COLO829 (cell line): Measurements from ENCODE around the gene GRB10.
"Not testable (repeated sequence)": the region's sequence is repeated elsewhere in the genome, so short reads cannot be mapped to it uniquely, and the experiment has no call there.

Source experiments
- DNase-seq: peaks from one replicate; pipeline ENCODE4 v3.0.0; 2012; ENCODE audit warnings: low spot score

GRB10 gene

DNA sequence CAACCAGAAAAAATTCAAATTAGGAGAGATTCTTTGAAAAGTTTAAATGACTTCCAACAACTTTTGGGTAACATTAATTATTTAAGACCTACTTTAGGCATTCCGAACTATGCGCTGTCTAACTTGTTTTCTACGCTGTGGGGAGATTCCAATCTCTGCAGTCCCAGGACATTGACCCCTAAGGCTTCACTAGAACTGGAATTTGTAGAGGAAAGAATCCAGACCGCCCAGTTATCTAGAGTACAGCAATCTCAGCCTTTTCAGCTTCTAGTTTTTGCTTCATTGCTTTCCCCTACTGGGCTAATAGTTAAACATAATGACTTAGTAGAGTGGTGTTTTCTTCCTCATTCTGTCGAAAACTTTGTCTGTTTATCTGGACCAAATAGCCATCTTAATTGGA, 202.6 kb downstream of the GRB10 start:
- no peak for DNase-seq

DNA sequence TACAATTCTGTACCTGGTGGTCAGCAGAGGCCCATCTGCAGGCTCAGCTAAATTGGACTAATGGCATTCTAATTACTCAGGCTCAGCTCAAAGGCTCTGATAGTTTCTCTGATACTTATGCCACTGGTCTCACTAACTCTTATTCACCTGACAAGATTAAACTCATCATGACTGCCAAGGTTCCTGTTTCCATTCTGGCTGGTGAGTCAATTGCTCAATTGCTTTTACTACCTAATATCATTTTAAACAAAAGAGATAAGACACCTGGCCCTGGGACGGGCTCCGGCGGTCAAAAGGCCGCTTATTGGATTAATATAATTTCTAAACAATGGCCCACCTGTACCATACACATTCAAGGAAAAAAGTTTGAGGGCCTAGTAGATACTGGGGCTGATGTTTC, 204.6 kb downstream of the GRB10 start:
- DNase-seq, result not testable (repeated sequence)

DNA sequence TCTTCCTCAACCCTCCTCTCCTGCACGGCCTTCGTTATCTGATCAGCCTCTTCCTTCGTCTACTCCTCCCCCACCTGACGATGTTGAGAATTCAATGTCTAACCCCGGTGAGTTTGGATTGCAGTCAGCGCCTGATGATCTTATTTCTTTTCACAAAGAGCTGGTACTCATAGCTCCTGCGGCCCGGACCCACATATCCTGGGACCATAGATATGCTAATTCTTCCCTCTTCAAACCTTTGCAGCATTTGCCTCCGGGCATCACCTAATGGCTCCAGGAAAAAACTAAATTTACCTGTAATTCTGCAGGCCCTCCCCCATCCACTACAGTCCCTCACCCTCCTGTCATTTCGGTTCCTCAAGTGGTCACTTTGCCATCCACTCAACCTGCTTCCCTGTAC, 205.1 kb downstream of the GRB10 start:
- DNase-seq, result no peak

DNA sequence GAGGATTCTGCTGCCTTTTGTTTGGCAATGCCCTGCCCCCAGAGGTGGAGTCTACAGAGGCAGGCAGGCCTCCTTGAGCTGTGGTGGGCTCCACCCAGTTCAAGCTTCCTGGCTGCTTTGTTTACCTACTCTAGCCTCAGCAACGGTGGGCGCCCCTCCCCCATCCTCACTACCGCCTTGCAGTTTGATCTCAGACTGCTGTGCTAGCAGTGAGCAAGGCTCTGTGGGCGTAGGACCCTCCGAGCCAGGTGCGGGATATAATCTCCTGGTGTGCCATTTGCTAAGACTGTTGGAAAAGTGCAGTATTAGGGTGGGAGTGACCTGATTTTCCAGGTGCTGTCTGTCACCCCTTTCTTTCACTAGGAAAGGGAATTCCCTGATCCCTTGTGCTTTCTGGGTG, 206.3 kb downstream of the GRB10 start:
- DNase-seq, result not testable (repeated sequence)

DNA sequence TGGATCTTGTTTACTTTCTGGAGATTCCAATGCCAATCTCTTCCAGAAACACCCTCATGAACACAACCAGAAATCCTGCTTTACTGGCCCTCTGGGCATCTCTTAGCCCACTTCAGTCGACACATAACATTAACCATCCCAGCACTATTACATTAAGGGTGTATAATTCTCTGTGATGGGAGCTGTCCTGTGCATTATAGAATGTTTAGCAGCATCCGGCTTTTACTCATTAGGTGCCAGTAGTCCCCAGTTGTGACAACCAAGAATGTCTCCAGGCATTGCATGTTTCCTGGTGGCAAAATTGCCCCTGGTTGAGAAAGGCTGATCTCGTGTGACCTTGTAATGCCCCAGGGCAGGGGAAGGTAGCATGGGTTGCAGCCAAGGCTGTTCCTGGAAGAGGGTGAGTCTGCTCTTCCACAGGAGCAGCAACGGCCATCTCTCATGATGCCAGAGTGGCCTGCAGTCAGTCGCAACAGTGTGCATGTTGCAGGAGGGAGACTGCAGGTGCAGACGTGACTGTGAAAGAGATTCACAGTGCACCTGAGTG, 214.9 kb downstream of the GRB10 start:
- no peak for DNase-seq

DNA sequence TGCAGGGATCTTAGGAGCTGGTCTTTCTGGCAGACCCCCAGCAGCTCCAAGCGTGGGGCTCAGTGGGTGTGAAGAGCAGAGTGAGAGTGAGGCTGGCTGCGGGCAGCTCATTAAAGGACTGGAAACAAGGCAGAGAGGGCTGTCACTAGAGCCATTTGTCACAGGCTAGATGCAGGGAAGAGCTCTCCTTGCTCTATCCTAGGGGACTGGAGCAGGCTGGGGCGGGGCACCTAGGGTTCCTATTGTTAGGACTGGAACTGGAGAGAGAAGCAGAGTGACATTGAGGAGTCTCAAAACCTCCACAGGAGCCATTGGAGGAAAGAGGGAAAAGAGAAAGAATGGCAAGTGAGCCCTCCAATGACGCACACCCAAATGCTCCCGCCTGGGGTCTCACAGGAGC, 216.7 kb downstream of the GRB10 start:
- DNase-seq, result no peak

DNA sequence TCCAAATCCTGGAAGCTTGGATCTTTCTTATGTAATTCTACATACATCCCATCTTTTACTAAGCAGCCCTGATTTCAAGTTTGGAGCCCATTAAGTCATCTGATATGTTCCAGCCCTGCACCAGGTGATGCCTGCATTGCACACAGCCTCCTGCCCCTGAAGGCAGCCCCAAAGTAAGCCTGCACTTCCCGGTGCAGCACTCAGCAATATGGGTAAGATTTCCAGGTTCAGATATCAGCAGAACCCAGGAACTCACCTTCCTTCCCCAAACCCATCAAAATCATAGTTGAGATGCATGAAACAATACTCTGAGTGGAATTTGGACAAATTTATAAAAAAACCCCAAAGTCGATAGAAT, 217.2 kb downstream of the GRB10 start:
- DNase-seq, result no peak

DNA sequence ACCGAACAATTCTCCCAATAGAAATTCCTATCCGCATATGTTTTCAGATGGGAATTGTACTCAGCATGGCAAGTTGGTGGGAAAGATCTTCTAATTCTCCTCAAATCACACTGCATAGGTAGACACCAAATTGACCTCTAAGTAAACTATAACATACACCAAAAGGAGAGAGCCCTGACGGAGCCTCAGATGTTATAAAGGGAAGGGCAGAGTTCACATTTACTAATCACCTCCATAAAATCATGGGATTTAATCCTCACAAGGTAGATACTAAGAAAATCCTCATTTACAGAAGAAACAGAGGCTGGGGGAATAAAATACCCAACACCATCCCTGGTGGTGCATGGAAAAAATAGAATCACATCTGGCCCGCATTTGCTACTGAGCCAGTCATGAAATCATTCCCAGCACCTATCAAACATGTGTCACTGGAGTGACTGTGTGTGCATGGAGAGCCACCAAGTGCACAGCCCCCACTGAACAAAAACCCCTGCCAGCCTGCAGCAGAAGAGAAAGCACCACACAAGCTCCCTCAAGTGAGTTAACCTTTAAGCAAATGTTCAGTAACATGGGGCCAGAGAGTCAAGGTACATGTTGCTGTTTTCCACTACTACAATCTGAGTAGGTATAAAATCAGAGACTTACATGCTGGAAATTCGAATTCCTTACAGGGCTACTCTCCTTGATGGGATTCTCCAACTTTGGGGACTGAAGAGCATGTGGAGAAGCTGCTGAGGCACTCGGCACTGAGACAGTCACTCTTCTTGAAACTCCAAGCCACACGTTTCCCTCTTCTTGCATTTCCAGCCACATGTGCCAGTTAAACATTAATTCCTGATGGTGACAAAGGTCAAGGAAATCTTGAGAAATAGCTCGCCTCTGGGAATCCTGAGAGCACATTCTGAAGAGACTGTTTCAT, 217.8 kb downstream of the GRB10 start, which contains the start of gene DDC:
Gene DDC, minus strand, starts transcription at position 766 of the 919 bp plus-strand sequence. CDS start 21,320 bp downstream, outside the sequence.
- DNase-seq, result no peak

DNA sequence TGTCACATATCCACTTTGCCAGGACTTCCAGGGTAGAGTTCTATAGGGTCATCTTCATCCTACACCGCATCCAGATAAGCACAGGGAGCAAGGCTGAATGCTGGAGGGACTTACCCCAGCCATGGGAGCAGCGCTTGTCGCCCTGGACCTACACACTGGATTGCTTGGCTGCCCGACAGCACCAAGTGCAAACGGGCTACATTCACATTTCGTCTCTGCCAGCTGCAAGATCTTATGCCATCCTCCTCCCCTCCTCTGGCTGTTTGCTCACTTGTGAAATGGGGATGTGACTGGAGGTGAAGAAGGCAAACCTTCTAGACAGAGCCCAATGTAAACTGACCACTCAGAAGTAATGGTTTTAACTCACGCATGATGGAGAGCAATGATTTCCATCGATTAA, 218.5 kb downstream of the GRB10 start:
- DNase-seq, result no peak

DNA sequence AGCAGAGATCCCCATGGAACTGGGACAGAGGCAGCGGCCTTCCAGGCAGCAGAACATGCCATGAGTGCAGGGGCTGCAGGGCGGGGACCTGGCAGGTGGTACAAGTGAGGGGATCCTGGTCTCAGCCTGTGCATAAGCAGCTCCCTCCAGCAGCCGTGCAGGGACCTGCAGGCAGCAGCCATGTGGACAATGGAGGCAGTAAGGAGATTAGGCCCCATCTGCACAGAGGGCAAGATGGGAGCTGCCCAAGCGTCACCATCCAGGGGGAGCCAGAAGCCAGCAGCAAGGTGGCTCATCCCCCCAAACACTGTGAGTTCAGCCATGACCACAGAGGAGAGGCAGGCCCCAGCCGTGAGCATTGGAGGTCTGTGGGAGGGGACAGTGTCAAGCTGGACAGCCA, 220.6 kb downstream of the GRB10 start:
- DNase-seq, result no peak

DNA sequence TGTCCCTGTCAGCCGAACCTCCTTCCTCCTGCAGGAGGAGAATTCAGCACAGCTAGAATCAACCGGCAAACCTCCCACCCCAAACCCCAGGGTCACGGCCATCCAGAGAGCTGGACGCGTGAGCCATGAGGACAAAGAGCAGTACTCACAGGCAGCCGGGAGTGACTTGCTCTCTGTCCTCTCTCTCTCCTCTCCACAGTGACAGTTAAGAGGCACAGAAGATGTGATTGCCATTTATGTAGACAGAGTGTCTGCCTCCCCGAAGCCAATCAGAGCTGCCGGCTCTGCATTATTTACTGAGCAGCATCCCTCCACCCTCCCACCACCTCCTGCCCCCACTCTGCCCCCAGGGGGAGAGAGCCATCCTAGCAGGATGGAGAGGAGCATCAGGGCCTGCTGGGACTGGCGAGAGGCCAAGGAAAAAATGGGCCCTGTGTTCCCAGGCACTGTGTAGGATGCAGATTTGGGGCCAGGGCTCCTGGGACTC, 221.8 kb downstream of the GRB10 start:
- no peak for DNase-seq

DNA sequence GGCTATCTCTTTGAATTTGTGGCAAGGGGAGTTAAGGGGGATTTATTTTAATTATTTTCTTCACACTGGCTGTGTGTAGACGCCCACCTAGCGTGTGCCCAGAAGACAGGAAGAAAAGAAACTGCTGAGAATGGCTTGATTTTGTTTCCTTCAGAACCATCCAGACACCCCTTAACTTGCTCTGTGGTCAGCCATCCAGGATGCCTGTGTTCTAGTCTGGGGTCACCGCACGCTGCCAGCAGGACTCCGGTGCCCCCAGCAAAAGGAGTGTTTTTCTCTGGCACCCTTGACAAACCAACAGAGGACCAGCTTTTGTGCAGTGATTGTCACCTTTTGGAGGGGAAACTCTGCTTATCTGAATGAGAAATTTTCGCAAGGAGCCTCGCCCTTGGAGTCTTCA, 222.8 kb downstream of the GRB10 start:
- DNase-seq, result no peak

DNA sequence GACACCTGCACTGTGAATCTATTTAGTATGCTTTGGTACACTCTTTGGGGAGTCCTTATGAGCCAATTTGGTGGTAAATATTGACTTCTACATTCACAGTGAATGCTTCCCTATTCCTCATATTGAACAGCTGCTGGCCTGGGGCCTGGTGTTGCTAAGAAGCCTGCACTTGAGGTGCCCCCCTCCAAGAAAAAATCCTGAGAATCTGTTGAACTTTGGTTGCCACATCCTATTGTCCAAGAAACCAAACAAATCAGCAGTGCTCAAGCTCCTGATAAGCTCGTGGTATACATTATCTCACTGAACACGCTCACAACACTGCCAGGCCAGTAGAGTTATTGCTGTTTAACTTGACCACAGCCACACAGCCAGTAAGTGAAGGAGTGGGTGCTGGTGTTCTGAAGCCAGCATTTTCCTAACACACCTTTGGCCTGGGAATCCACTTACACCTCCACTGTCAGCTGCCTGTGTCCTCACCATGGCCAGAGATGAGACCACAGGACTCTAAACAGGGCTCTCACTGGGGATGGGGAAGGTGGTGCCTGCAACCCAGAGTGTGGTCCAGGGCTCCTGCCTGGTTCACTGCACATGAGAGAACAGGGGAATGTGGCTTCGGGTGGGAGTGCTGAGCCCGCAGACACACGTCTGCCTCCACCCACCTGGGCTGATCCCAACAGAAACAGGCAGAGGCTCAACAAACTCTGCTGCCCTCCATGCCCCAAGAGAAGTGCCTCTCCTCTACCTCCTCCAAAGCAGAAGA, 224.2 kb downstream of the GRB10 start:
- no peak for DNase-seq

DNA sequence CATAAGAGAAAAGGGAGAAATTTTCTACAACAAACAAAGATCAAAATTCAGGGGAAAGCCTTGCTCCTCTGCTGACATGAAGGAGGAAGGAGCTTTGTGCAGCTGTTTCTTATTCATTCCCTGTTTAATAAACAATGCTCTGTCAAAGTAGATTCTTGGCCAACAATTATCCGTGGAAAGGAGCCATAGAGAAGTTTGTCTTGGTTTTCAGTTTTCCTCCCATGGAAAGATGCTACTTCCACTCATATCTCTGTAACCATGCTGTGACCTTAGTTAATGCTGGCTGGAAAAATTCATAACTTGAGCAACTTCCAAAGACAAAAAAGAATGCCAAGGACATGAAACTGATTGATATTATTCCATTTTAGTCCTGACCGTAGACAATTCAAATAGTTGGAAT, 225.6 kb downstream of the GRB10 start:
- DNase-seq, result no peak

DNA sequence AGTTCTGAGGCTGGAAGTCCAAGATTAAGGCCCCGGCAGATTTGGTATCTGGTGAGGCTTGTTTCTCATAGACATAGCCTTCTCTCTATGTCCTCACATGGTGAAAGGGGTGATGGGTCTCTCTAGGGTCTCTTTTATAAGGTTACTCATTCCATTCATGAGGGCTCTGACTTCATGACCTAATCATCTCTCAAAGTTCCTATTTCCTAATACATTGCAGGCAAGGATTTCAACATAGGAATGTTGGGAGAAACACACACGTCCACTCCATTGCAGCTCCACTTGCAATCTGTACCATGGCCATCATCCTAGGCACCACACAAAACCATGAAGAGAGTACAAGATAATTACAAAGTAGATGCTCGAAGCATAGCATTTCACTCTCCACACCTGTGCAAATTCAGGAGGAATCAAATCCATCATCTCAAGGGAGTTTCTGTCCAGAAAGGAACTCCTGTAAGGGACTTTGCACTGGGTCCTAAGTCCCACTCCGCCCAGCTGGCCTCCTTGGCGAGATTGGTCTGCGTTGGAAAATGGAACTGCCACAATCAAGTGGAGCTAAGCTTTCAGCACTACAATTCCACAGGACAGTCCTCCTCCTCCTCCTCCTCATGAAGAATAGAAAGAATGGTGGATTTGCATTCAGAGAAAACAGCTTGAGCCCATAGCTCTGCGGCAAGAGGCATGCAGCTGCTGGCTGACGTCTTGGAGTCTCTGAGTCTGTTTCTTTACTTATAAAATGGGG, 226.3 kb downstream of the GRB10 start:
- DNase-seq, result no peak

DNA sequence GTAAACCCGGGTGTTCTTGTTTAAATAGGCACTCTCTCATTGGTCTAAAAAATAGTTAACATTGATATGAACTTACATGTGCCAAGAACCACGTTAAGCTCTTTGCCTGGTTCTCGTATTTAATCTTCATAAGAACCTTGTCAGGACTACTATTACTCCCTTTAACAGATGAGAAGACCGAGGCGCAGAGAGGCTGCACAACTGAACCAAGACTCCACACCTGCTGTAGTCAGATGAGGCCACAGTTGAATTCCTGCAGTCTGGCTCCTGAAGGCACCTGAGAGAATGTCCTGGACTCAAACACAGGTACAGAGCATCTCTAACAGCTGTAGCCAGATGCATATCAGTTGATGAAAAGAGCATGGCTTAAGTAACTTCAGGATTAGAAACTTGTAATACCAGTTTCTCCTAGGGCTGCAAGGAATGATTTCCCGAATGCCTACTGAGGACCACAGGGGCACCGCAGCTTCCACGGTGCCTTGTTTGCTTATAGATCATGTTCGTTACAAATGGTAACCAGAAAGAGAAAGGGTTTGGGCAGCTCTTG, 227.0 kb downstream of the GRB10 start:
- no peak for DNase-seq

DNA sequence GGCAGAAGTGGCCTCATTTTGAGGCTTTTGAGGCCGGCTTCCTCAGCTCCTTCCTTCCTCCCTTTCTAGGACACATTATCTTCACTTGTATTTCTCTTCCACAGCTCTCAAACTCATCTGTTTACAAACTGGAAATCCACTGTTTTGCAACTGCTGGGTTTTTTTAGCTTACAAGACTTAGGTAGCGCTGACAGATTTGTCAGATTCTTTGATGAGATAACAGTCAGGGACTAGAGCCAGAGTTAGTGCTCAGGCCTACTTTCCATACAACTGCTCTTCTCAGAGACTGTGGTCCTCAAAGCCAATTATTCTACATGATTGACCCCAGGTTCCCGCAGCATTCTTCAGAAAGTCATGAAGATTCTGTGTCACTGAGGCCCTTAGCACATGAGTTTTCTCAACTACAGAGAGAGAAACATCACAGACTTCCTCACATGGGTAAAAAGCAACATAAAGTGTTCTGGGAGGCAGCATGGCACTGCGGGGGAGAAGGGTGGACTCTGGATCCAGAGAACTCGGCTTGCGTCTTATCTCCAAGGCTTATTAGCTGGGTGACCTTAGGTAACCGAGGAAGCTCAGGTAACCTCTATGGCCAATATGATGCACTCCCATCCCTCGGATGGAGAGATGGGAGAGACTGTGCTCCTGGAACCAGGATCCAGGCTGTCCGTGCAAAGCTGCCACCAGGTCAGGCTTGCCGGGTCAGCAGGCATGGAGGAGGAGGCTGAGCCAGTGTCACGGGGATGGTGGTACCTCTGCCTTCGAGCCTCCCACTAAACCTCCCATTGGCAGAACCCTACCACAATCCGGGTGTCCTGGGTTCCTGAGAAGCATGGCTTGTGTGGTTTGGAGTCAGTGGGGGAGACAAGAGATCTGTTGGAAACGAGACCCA, 228.0 kb downstream of the GRB10 start:
- no peak for DNase-seq

DNA sequence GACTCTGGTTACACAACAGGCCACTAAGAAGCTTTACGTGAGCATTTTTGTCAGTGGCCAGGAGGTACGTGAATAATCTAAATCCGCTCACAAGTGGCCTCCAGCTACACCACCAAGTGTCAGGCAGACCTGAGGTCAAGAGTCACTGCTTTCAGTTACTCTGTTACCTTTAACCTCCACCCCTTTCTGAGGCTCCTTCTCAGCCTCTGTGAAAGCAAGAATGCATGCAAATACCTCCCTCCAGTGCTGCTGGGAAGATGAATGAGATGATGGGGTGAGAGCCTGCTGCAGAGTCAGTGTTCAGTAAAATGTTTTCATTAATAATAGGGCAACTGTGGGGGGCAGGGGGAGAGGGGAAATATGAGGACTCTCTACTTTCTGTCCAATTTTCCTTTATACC, 228.7 kb downstream of the GRB10 start:
- DNase-seq, result no peak

DNA sequence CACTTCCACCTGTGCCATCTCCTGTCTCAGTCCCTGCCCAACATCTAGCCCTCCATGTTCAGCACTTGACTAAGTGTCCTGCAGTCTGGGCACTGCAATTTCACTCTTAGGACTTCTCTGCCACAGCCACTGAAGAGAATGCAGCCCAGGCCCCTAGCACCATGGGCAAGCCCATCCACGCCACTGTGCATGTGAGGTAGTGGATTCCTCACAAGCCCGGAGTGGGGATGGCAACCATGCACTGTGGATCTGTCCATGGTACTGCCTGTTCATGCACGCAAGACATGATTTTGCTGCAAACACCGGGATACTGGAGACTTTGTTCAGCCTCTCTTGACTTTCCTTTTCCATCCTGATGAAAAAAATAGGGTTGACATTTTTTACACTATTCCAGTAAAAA, 229.8 kb downstream of the GRB10 start:
- peak; percentile 42 for DNase-seq

DNA sequence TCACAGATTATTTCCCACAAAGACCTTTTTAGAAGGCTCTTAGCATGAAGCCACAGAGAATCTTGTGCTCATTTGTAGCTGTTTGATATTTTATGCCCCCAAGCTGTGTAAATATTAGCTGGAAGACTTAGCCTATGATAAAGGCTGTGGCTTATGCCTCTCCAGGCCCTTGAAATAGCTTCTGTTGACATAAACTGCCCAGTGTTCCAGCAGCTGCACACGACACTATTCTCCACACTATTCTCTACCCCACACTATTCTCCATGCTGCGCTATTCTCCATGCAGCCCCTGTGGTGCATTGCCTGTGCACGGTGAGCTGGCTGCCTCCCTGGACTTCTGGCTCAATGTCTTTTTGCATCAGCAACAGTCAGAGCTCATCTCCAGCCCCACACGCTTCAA, 230.6 kb downstream of the GRB10 start:
- DNase-seq, result no peak

DNA sequence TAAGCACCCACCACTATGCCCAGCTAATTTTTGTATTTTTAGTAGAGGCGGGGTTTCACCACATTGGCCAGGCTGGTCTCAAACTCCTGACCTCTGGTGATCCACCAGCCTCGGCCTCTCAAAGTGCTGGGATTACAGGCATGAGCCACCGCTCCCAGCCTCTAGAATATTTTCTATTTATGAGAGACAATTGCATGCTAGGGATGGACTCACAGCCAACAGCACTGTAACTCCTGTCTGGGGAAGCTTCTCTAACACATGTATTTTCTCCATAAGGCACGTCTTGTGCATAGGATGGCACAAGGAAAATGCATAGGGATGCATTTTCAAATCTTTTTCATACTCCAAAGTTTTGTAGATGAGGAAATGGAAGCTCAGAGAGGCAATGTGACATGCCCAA, 237.1 kb downstream of the GRB10 start:
- not testable (repeated sequence) for DNase-seq
